H1 (cell line): ENCODE measurements around the gene SRRT. TPM values are rescaled to one million over a fixed set of nuclear protein-coding genes. Genes with fewer than 3 reads are reported as not detected.

ENCODE experiments used
- CEBPB ChIP-seq: IDR thresholded peaks from 2 replicates; pipeline ENCODE4 v1.6.1; 2012; ENCODE audit warnings: low read depth, low read length
- CHD1 ChIP-seq: IDR thresholded peaks from 2 replicates; pipeline ENCODE4 v1.6.1; 2012; ENCODE audit warnings: low read depth, low read length, improper control_type of control experiment
- CTCF ChIP-seq, 3 experiments: IDR thresholded peaks; 1 replicate in 2 of 3; 2 replicates in 1 of 3; pipeline versions ENCODE4 v1.5.1 to v1.6.1; 2011; ENCODE audit warnings: low read length in 3 of 3, mild to moderate bottlenecking in 3 of 3, inconsistent platforms in 2 of 3, low read depth in 1 of 3, moderate library complexity in 1 of 3; ENCODE audit not compliant: insufficient read depth in 1 of 3; ENCODE audit errors: control extremely low read depth in 1 of 3
- NANOG ChIP-seq: IDR thresholded peaks from 2 replicates; pipeline ENCODE4 v1.6.1; 2011; ENCODE audit warnings: low read length, low read depth, mild to moderate bottlenecking, inconsistent platforms; ENCODE audit not compliant: insufficient read depth, poor library complexity, severe bottlenecking
- RAD21 ChIP-seq, 2 experiments: IDR thresholded peaks in 1 of 2; conservative IDR thresholded peaks in 1 of 2; 2 replicates each; pipeline ENCODE4 v1.6.1; 2011; ENCODE audit warnings: low read depth in 2 of 2, low read length in 2 of 2, improper control_type of control experiment in 1 of 2, inconsistent platforms in 1 of 2, mild to moderate bottlenecking in 1 of 2, moderate library complexity in 1 of 2
- SP2 ChIP-seq: IDR thresholded peaks from 2 replicates; pipeline ENCODE4 v1.6.1; 2012; ENCODE audit warnings: mild to moderate bottlenecking, low read length, inconsistent platforms
- TEAD4 ChIP-seq: IDR thresholded peaks from 2 replicates; pipeline ENCODE4 v1.6.1; 2012; ENCODE audit warnings: low read depth, low read length, inconsistent platforms, mixed read lengths
- polyA plus RNA-seq, 7 experiments: library from polyadenylated mRNA; depleted of rRNA in 3 of 7; stranded (reverse) in 5 of 7; unstranded in 2 of 7; fragments of >200 nt in 5 of 7; fragments of 200-250 nt in 2 of 7; gene quantifications; 1 replicate in 5 of 7; 2 replicates in 1 of 7; 4 replicates in 1 of 7; pipeline versions ENCODE4 v1.2.1 to v1.2.3, GENCODE V29; 2011 to 2013; ENCODE audit warnings: missing spikeins in 2 of 7, mixed read lengths in 2 of 7
- total RNA-seq: library from RNA; stranded (reverse); fragmentation: NEBNext Ultra II Directional; extraction: Animal tissue kit (Norgen Biotek cat#: 25700); gene quantifications from 2 replicates; pipeline ENCODE4 v1.2.1, GENCODE V29; 2021

Gene SRRT
- total and polyA plus RNA-seq, 2 of the 8 experiments (the other 6 are each of a cell fraction or from before 2014, with no cell fraction given), result 66.7 to 237 TPM

DNA sequence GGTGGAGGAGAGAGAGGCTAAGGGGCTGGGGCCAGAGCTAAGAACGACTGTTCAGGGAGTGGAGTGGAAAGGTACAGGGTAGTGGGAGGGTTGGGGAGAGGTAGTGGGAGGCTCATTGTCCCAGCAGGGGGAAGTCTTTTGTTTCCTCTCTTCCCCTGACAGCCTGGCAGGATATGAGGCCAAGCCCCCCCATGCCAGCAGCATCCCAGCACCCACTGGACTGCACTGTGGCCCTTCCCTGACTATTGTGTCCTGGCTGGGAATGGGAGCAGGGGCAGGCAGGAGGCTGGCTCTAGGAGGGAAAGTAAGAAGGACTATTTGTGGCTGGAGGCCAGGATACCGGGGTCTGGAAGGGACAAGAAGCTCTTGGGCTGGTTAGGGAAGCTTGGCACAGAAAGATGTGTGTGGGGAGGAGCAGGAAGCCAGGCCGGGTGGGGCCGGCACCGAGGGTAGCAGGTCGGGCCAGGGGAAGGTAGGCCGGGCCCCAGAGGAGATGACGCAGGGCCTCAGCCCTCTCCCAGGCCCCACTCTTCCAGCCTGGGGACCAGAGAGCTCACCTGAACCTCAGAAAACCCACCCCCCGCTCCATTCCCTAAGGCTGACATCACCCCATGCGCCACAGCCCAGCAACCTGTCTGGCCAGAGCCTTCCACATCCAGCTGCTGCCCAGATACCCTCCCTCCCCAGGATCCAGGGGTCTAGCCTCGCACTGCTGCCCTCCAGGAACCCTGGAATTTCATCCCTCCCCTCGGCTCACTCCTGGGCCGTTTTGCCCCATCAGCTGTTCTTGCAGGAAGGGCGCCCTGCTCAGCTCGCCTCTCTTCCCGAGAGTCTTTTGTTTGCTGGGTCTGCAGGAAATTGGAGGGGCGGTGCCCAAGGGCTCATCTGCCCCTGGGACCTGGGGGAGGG lies 38.7 kb upstream of the SRRT start (continued):
- TF ChIP-seq RAD21 (IDR thresholded peaks at IDR 0.05 in 1 of 2, conservative IDR thresholded peaks at IDR 0.05 in 1 of 2; ENCODE audit: low read depth in 2 of 2, low read length in 2 of 2), result peak in 1 of 2 experiments; percentile 5; a peak in 1 of 4 replicates
- peak; percentile 47 for TF ChIP-seq NANOG
- TF ChIP-seq CTCF (IDR thresholded peaks at IDR 0.05; ENCODE audit: control extremely low read depth in 1 of 3, insufficient read depth in 1 of 3, low read depth in 1 of 3, low read length in 3 of 3), result no peak
- TF ChIP-seq SP2, result no peak
- peak; percentile 94 for TF ChIP-seq TEAD4
- TF ChIP-seq CHD1, result no peak
- no peak for TF ChIP-seq CEBPB
